Mammary epithelial cell (primary cell): ENCODE measurements around the gene TMEM120B.

Experiments
- CTCF ChIP-seq, 2 donors: IDR thresholded peaks in 1 of 2; conservative IDR thresholded peaks in 1 of 2; 2 replicates each; pipeline ENCODE4 v1.5.1; 2011 to 2012; ENCODE audit warnings: inconsistent platforms in 2 of 2, low read length in 2 of 2, mild to moderate bottlenecking in 2 of 2, control low read depth in 1 of 2, low read depth in 1 of 2; ENCODE audit not compliant: insufficient read depth in 1 of 2; ENCODE audit errors: extremely low read depth in 1 of 2
- EZH2 ChIP-seq: IDR thresholded peaks from 2 replicates; pipeline ENCODE4 v1.6.1; 2012; ENCODE audit warnings: low read length, inconsistent platforms, borderline replicate concordance

- TF ChIP-seq CTCF (conservative IDR thresholded peaks at IDR 0.05 in 1 of 2, IDR thresholded peaks at IDR 0.05 in 1 of 2; ENCODE audit: extremely low read depth in 1 of 2, insufficient read depth in 1 of 2, low read depth in 1 of 2, low read length in 2 of 2) (no peak), EZH2 (no peak)
These were observed 118.2 kb downstream of the TMEM120B start for GRCh38 chr12:121830588-121831265.
